A549 (cell line): Measurements from ENCODE around the gene RARB.

ENCODE experiments used
- ESRRA ChIP-seq: fragments of 150-350 bp; IDR thresholded peaks from 2 replicates; pipeline ENCODE4 v1.6.1; 2014; ENCODE audit warnings: mild to moderate bottlenecking, low read length, borderline replicate concordance
- JUN ChIP-seq, 2 experiments: fragments of >200 bp; sonication (Bioruptor Twin); formaldehyde crosslinking; IDR thresholded peaks; 2 replicates in 1 of 2; 3 replicates in 1 of 2; pipeline ENCODE4 v1.6.1; 2016 to 2017
- JUNB ChIP-seq: fragments of >200 bp; sonication (Bioruptor Twin); formaldehyde crosslinking; IDR thresholded peaks from 2 replicates; pipeline ENCODE4 v1.6.1; 2016
- KDM1A ChIP-seq: fragments of 200-600 bp; sonication (generic); IDR thresholded peaks from 2 replicates; pipeline ENCODE4 v1.6.1; 2016; ENCODE audit warnings: low read depth, mild to moderate bottlenecking
- MAFK ChIP-seq: fragments of 450-650 bp; IDR thresholded peaks from 2 replicates; pipeline ENCODE4 v1.6.1; 2014; ENCODE audit not compliant: partially characterized antibody
- NFE2L2 ChIP-seq: fragments of 150-350 bp; conservative IDR thresholded peaks from 2 replicates; pipeline ENCODE4 v1.6.1; 2014; ENCODE audit warnings: low read length
- POLR2A ChIP-seq: IDR thresholded peaks from 2 replicates; pipeline ENCODE4 v1.6.1; 2012; ENCODE audit warnings: mild to moderate bottlenecking, low read length
- RCOR1 ChIP-seq: fragments of 150-350 bp; IDR thresholded peaks from 2 replicates; pipeline ENCODE4 v1.6.1; 2014; ENCODE audit warnings: antibody characterized with exemption, low read length, low read depth
- SMC3 ChIP-seq: fragments of >200 bp; sonication (Bioruptor Twin); formaldehyde crosslinking; IDR thresholded peaks from 3 replicates; pipeline ENCODE4 v1.6.1; 2018; ENCODE audit warnings: inconsistent platforms
- TF ChIP-seq, protein P1 (sequence below): fragments of >200 bp; sonication (Bioruptor Twin); formaldehyde crosslinking; IDR thresholded peaks from 3 replicates; pipeline ENCODE4 v1.5.1; 2016
- TF ChIP-seq, protein P2 (sequence below): fragments of 200-600 bp; sonication (generic); IDR thresholded peaks from 2 replicates; pipeline ENCODE4 v1.6.1; 2016; ENCODE audit warnings: antibody characterized with exemption, mild to moderate bottlenecking, moderate library complexity
- TF ChIP-seq, protein P3 (sequence below): IDR thresholded peaks from 2 replicates; pipeline ENCODE4 v1.6.1; 2012; ENCODE audit warnings: low read depth, borderline replicate concordance
- TF ChIP-seq, protein P4 (sequence below): fragments of >200 bp; sonication (Bioruptor Twin); formaldehyde crosslinking; IDR thresholded peaks from 2 replicates; pipeline ENCODE4 v1.6.1; 2016

DNA sequence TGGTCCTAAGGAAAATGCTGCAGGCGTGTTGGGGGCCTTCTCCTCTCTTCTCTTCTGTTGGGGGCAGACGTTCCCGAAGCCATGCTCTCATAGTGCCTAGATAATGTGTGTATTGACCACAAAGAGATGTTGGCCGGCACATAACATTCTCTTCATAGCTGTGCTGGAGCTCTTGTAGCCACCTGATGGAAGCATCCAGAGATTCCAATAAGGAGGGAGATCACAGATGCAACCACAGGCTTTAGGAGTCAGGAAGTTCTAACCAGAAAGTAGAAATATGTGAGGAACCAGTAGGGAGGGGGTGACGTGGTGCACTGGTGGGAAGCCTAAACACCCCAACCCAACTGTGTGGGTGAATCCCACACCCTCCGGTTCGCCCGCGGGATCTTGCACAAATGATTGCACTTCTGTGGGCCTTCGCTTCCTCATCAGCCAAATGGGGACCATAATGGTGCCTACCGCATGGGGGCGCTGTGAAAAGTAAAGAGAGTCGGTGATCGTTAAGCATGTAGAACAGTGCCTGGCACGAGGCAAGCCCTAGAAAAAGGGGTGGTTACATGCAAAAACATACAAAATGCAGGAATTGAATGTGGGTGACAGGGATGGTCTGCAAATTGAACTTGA is 148.9 kb downstream of the RARB start:
- TF ChIP-seq, protein P1, sequence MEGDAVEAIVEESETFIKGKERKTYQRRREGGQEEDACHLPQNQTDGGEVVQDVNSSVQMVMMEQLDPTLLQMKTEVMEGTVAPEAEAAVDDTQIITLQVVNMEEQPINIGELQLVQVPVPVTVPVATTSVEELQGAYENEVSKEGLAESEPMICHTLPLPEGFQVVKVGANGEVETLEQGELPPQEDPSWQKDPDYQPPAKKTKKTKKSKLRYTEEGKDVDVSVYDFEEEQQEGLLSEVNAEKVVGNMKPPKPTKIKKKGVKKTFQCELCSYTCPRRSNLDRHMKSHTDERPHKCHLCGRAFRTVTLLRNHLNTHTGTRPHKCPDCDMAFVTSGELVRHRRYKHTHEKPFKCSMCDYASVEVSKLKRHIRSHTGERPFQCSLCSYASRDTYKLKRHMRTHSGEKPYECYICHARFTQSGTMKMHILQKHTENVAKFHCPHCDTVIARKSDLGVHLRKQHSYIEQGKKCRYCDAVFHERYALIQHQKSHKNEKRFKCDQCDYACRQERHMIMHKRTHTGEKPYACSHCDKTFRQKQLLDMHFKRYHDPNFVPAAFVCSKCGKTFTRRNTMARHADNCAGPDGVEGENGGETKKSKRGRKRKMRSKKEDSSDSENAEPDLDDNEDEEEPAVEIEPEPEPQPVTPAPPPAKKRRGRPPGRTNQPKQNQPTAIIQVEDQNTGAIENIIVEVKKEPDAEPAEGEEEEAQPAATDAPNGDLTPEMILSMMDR = no peak; the same call in 2 of the 3 replicates
- TF ChIP-seq JUNB (no peak), RCOR1 (no peak), POLR2A (no peak), KDM1A (no peak), NFE2L2 (no peak), MAFK (no peak), ESRRA (no peak), JUN (IDR thresholded peaks at IDR 0.05) (no peak), SMC3 (no peak)
- TF ChIP-seq, protein P2, sequence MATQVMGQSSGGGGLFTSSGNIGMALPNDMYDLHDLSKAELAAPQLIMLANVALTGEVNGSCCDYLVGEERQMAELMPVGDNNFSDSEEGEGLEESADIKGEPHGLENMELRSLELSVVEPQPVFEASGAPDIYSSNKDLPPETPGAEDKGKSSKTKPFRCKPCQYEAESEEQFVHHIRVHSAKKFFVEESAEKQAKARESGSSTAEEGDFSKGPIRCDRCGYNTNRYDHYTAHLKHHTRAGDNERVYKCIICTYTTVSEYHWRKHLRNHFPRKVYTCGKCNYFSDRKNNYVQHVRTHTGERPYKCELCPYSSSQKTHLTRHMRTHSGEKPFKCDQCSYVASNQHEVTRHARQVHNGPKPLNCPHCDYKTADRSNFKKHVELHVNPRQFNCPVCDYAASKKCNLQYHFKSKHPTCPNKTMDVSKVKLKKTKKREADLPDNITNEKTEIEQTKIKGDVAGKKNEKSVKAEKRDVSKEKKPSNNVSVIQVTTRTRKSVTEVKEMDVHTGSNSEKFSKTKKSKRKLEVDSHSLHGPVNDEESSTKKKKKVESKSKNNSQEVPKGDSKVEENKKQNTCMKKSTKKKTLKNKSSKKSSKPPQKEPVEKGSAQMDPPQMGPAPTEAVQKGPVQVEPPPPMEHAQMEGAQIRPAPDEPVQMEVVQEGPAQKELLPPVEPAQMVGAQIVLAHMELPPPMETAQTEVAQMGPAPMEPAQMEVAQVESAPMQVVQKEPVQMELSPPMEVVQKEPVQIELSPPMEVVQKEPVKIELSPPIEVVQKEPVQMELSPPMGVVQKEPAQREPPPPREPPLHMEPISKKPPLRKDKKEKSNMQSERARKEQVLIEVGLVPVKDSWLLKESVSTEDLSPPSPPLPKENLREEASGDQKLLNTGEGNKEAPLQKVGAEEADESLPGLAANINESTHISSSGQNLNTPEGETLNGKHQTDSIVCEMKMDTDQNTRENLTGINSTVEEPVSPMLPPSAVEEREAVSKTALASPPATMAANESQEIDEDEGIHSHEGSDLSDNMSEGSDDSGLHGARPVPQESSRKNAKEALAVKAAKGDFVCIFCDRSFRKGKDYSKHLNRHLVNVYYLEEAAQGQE = no peak
- TF ChIP-seq, protein P3, sequence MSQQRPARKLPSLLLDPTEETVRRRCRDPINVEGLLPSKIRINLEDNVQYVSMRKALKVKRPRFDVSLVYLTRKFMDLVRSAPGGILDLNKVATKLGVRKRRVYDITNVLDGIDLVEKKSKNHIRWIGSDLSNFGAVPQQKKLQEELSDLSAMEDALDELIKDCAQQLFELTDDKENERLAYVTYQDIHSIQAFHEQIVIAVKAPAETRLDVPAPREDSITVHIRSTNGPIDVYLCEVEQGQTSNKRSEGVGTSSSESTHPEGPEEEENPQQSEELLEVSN = no peak
- TF ChIP-seq, protein P4, sequence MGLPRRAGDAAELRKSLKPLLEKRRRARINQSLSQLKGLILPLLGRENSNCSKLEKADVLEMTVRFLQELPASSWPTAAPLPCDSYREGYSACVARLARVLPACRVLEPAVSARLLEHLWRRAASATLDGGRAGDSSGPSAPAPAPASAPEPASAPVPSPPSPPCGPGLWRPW = no peak
